Keratinocyte (primary cell): ENCODE results near the gene L1CAM. TPM values are rescaled to one million over a fixed set of nuclear protein-coding genes. Genes with fewer than 3 reads are reported as not detected.

Source experiments
- DNase-seq: peaks from one replicate; pipeline ENCODE4 v3.0.0-alpha.2; 2011; ENCODE audit warnings: low read depth, missing footprints, low spot score
- FAIRE-seq: peaks from 2 replicates; lab custom pipeline; 2011; peaks lifted over from hg19 to GRCh38; lab: Jason Lieb, UNC
- H2AFZ ChIP-seq: 2 replicates; pipeline ENCODE4 v1.6.0; 2012; ENCODE audit warnings: low read length, control low read depth, inconsistent platforms; ENCODE audit not compliant: control insufficient read depth
- H3K27ac ChIP-seq: 2 replicates; pipeline ENCODE4 v1.5.1; 2011; ENCODE audit warnings: low read length; ENCODE audit not compliant: control insufficient read depth, insufficient read depth
- H3K27me3 ChIP-seq: 3 replicates; pipeline ENCODE4 v1.6.0; 2011; ENCODE audit warnings: low read length; ENCODE audit not compliant: control insufficient read depth, insufficient read depth; ENCODE audit errors: extremely low read depth
- H3K36me3 ChIP-seq, 2 experiments: 2 replicates in 1 of 2; 3 replicates in 1 of 2; pipeline ENCODE4 v1.5.1; 2011; ENCODE audit warnings: low read length in 2 of 2, mild to moderate bottlenecking in 1 of 2; ENCODE audit not compliant: control insufficient read depth in 2 of 2, insufficient read depth in 2 of 2; ENCODE audit errors: extremely low read depth in 1 of 2
- H3K4me1 ChIP-seq: 3 replicates; pipeline ENCODE4 v1.5.1; 2011; ENCODE audit warnings: low read length; ENCODE audit not compliant: control insufficient read depth, insufficient read depth; ENCODE audit errors: extremely low read depth
- H3K4me2 ChIP-seq: 3 replicates; pipeline ENCODE4 v1.6.0; 2011; ENCODE audit warnings: low read depth, low read length; ENCODE audit not compliant: control insufficient read depth, insufficient read depth; ENCODE audit errors: extremely low read depth
- H3K4me3 ChIP-seq, 3 experiments: fragments of 200-600 bp in 1 of 3; sonication (generic) in 1 of 3; 2 replicates in 2 of 3; 3 replicates in 1 of 3; pipeline ENCODE4 v1.5.1; 2011 to 2016; ENCODE audit warnings: low read length in 3 of 3, mild to moderate bottlenecking in 3 of 3, control low read depth in 2 of 3, inconsistent platforms in 1 of 3, low read depth in 1 of 3, mixed read lengths in 1 of 3, mixed run types in 1 of 3, moderate library complexity in 1 of 3; ENCODE audit not compliant: control insufficient read depth in 2 of 3, insufficient read depth in 2 of 3; ENCODE audit errors: extremely low read depth in 1 of 3
- H3K79me2 ChIP-seq: 2 replicates; pipeline ENCODE4 v1.6.0; 2012; ENCODE audit warnings: low read length; ENCODE audit not compliant: control insufficient read depth, insufficient read depth
- H3K9ac ChIP-seq: 3 replicates; pipeline ENCODE4 v1.6.0; 2011; ENCODE audit warnings: low read length; ENCODE audit not compliant: control insufficient read depth, insufficient read depth; ENCODE audit errors: extremely low read depth
- H3K9me1 ChIP-seq: 3 replicates; pipeline ENCODE4 v1.6.0; 2011; ENCODE audit warnings: low read length; ENCODE audit not compliant: control insufficient read depth, insufficient read depth; ENCODE audit errors: extremely low read depth
- H3K9me3 ChIP-seq: 2 replicates; pipeline ENCODE4 v1.5.1; 2012; ENCODE audit warnings: low read depth, low read length; ENCODE audit not compliant: control insufficient read depth
- H4K20me1 ChIP-seq: 3 replicates; pipeline ENCODE4 v1.6.0; 2011; ENCODE audit warnings: low read length; ENCODE audit not compliant: control insufficient read depth, insufficient read depth; ENCODE audit errors: extremely low read depth
- CTCF ChIP-seq, 3 experiments: IDR thresholded peaks in 1 of 3; conservative IDR thresholded peaks in 1 of 3; optimal IDR thresholded peaks in 1 of 3; 2 replicates in 2 of 3; 3 replicates in 1 of 3; pipeline versions ENCODE3 to v1.5.1; 2011; ENCODE audit warnings: low read length in 3 of 3, mild to moderate bottlenecking in 3 of 3, moderate library complexity in 2 of 3, control low read depth in 1 of 3, inconsistent platforms in 1 of 3; ENCODE audit not compliant: insufficient read depth in 2 of 3; ENCODE audit errors: extremely low read depth in 1 of 3
- EZH2 ChIP-seq: IDR thresholded peaks from one replicate; pipeline ENCODE4 v1.6.1; 2012; ENCODE audit warnings: inconsistent platforms, mild to moderate bottlenecking, low read length, moderate library complexity
- dilution Hi-C: fragments of 300-500 bp; cut with MboI; formaldehyde crosslinking; loops from one replicate; pipeline ENCODE4 v1.7.0; 2020; ENCODE audit warnings: low sequenced_read_pairs; ENCODE audit not compliant: extremely low pct_ligation_motif_present
- polyA plus RNA-seq, 5 experiments: library from polyadenylated mRNA; depleted of rRNA in 3 of 5; stranded (reverse) in 3 of 5; stranded (forward) in 1 of 5; unstranded in 1 of 5; fragments of >200 nt; gene quantifications; 1 replicate in 1 of 5; 2 replicates in 3 of 5; 3 replicates in 1 of 5; pipeline versions ENCODE4 v1.2.1 to v1.2.3, GENCODE V29; 2011 to 2012; ENCODE audit warnings: missing spikeins in 2 of 5, low read depth in 1 of 5, low replicate concordance in 1 of 5

Gene L1CAM
- polyA plus RNA-seq, 1 donor (not counting 4 experiments of a cell fraction or from before 2014, with no cell fraction given): 18.2 TPM

GRCh38 chrX:153934148-153934761, 48.3 kb upstream of the L1CAM start:
- Histone ChIP-seq H3K9me1 (no peaks in the 10 kb centered on the region), H3K4me1 (peaks cover 3% of the 10 kb centered on the region), H3K27me3 (no peaks in the 10 kb centered on the region), H4K20me1 (no peaks in the 10 kb centered on the region), H3K36me3 (peaks cover 3 to 9% of the 10 kb centered on the region in 2 experiments), H3K4me3 (peak overlapping the region; percentile 61 to 79 (median 76)), H2AFZ (no peak overlapping the region), H3K9me3 (no peaks in the 10 kb centered on the region), H3K27ac (peak overlapping the region; percentile 31), H3K9ac (peak overlapping the region; percentile 75), H3K79me2 (peaks cover 28% of the 10 kb centered on the region), H3K4me2 (peak overlapping the region; percentile 82)
- DNase-seq: no peak
- dilution Hi-C loops: no loop called here
- FAIRE-seq: no peak
- TF ChIP-seq CTCF (optimal IDR thresholded peaks at IDR 0.05 in 1 of 3, IDR thresholded peaks at IDR 0.05 in 1 of 3, conservative IDR thresholded peaks at IDR 0.05 in 1 of 3; ENCODE audit: extremely low read depth in 1 of 3, insufficient read depth in 2 of 3, low read length in 3 of 3): no peak
- TF ChIP-seq EZH2: no peak

DNA sequence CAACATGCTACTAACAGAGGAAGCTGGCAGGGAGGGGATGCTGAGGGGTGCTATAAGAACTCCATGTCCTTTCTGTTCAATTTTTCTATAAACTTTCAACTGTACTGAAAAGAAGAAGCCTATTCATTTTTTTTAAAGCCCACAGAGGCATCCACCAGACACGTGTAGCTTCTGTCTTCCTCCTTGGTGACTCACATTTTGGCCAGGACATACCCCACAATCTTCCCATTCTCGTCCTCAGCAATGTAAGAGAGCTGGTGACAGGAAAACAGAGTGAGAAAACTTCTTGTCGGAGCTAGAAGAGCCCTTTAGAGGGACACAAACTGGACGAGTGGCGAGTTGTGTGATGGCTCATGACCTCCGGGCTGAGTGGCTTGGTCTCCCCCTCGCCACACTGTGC, 47.8 kb upstream of the L1CAM start:
- no peak for DNase-seq
- Histone ChIP-seq H3K9ac (peak overlapping the region; percentile 75), H3K4me3 (peak overlapping the region; percentile 61 to 79 (median 76)), H2AFZ (no peak overlapping the region), H4K20me1 (no peaks in the 10 kb centered on the region), H3K9me1 (no peaks in the 10 kb centered on the region), H3K27ac (peak overlapping the region; percentile 31), H3K4me2 (peak overlapping the region; percentile 82), H3K9me3 (no peaks in the 10 kb centered on the region), H3K79me2 (peaks cover 28% of the 10 kb centered on the region), H3K27me3 (no peaks in the 10 kb centered on the region), H3K4me1 (peaks cover 3% of the 10 kb centered on the region), H3K36me3 (peaks cover 6 to 9% of the 10 kb centered on the region in 2 experiments)
- TF ChIP-seq EZH2 (no peak), CTCF (optimal IDR thresholded peaks at IDR 0.05 in 1 of 3, IDR thresholded peaks at IDR 0.05 in 1 of 3, conservative IDR thresholded peaks at IDR 0.05 in 1 of 3; ENCODE audit: extremely low read depth in 1 of 3, insufficient read depth in 2 of 3, low read length in 3 of 3) (no peak)
- dilution Hi-C loops: no loop called here
- no peak for FAIRE-seq
